HG03103 (cell line): Measurements from ENCODE around the gene ARHGEF10L.

Experiments
- ATAC-seq: cut with Tn5 transposase; IDR thresholded peaks from one replicate; pipeline ENCODE4 v1.9.1; 2021; ENCODE audit warnings: low read depth; ENCODE audit not compliant: unreplicated experiment

The ARHGEF10L gene

DNA sequence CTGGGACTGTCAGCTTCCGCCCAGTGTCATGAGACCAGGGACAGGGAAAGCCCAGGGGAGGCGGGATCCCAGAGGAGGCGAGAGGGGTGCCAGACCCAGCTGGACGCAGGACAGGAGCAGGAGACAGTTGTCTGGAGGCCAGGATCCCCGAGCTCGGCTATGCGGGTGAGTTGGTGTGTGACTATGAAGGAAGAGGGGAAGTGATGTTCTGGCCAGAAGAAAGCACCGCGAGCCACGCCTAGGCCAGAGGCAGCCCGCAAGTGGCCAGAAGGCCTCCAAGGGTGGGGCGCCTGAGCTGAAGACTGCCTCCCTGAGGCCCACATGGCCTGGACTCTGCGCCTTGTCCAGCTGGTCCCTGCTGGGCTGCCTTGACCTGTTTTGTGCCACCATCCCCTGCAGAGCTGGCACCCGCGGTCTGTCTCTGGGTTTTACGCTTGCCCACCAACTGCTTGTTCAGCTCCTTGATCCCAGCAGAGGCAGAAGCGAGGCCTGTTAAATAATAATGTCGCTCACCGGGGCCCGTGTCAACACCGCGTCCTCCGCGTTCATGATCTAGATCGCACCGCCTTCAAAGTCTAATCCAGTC is 130.5 kb downstream of the ARHGEF10L start:
- ATAC-seq: no peak

DNA sequence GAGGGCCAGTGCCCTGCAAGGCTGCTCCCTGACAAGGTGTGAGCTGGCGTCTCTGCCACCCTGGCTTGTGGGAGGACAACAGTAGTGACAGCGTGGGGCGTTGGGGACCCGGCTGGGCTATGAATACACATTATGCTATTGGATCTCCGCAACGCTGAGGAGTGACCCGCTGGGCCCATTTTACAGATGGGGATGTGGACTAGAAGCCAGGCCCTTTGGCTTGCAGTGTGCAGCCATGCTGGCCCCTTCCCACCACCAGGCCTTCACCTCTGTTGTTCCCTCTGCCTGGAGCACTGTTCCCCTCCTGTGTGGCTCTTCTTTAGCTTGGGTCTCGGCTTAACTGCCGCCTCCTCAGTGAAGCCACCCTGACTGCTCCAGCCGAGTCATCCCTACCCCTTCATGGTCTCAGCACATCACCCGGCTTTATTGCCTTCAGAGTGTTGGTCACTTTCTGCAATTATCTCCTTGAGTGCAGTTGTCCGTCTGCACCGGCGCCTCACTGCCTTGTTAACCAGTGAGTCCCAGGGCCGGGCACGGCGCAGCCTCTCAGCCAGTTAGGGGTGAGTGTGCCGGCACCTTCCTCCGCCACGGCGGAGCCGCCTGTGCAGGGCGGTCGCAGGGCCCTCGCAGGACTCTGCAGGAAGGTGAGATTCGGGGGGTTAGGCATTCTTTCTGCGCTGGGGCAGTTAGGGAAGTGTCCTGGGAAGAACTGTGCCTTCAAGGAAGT is 131.3 kb downstream of the ARHGEF10L start:
- ATAC-seq: no peak

DNA sequence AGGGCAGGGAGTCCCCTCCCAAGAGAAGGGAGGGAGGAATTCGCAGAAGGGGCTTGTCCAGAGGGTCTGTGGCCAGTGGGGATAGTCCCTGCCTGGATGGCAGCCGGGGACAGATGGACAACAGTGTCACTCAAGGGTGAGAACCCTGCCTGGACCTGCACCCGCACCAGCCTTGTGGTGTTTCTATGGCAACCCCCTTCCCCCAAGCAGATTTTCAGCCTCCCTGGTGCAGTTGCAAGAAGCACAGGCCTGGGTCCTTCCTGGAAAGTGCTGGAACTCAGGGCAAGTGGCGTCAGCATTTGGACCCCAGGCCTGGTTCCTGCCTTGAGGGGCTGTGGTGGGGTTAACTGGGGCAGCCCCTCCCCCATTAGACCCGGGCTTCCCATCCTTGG is 131.8 kb downstream of the ARHGEF10L start:
- ATAC-seq: no peak

DNA sequence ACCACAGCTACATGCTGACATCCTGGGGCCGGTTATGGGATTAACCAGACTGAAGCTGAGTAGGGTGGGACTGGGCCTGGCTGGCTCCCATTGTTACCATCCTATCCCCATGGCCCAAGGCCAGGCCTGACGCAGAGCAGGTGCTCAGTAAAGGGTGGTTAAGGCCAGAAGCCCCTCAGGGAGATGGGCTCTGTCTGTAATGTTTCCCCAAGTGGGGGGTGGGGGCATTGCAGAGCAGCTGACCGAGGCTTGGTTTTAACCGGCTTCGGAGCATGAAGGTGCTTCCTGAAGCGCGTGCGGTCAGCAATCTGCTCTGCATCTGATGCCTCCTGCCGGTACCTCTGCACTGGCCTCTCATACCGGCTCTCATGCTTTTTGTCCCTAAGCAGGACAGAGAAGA is 132.2 kb downstream of the ARHGEF10L start:
- ATAC-seq: no peak

DNA sequence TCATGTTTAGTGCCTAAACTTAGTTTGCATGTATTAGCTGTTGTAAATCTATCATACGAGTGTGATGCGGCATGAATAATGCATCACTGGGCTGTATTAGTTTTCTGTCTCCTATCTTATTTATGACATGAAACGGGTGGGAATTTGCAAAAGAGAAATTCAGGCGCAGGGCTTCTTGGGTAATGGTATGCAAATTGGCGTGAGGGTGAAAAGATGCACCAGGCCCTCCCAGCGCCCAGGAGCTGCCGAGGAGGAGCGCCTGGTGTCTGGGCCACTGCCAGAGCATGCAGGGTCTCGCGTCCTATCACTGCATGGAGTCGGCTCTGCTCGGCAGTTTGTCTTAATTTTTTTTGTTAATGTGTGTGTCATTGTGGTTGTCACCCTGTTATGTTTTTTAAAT is 132.7 kb downstream of the ARHGEF10L start:
- ATAC-seq: no peak

DNA sequence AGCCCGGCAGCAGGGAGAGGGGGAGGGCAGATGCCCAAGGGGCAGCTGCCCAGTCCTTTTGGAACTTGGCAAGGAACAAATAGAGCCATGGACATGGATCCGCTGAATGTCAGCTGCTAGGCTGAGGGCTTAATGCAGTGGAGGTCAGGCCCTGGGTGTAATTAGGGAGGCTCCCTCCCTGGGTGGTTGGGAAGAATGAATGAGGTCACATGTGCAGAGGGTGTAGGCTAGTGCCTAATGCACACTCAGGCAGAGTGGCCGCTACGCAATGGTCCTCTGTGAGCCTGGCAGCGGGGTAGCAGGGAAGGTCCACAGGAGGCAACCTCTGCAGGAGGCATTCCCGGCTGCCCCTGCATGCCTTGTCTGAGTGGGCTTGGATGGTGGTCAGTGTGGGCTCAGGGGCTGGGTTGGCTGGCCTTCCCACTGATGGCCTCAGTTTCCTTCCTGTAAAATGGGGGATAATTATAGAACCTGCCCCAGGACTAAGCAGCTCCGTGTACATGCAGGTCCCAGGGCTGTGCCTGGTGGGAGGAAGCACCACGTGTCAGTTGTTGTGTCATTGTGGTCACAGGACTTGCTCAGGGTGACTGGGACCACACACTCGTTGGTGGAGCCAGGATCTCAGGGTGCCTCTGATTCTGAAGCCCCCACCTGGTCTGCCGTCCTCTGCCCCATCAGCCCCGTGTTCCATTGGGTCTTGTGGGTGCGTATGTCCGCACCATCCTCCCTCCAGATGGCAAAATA is 134.0 kb downstream of the ARHGEF10L start:
- ATAC-seq: no peak

DNA sequence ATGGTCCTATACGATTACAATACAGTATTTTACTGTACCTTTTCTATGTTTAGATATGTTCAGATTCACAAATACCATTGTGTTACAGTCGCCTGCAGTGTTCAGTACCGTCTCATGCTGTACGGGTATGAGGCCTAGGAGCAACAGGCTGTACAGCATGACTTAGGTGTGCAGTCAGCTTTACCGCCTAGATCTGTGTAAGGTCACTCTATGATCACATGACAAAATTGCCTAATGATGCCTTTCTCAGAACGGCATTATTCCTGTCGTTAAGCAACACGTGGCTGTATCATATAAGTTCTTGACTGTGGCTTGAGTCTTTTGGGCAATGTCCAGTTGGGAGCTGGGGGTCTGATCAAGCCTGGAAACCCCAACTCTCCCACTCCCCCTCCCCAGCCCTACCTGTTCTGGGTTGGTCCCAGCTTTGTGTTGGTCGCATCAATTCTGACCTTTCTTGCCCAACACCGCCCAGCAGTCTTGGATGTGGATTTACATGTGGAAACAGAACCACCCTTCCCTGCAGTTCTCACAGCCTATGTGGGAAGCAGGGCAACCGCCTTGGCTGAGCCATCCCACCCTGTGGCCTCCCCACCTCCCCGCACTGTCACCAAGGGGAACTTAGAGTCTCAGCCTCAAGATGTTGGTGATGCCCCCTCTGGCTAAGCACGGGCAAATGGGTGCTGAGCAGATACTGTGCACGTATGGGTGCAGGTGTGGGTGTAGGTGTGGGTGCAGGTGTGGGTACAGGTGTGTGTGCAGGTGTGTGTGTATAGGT is 135.4 kb downstream of the ARHGEF10L start:
- no peak for ATAC-seq

DNA sequence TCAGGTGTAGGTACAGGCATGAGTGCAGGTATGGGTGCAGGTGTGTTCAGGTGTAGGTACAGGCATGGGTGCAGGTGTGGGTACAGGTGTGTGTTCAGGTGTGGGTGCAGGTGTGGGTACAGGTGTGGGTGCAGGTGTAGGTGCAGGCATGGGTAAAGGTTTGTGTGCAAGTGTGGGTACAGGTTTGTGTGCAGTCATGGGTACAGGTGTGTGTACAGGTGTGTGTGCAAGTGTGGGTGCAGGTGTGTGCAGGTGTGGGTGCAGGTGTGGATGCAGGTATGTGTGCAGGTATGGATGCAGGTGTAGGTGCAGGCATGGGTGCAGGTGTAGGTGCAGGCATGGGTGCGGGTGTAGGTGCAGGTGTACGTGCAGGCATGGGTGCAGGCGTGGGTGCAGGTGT is 136.2 kb downstream of the ARHGEF10L start:
- ATAC-seq: no peak

DNA sequence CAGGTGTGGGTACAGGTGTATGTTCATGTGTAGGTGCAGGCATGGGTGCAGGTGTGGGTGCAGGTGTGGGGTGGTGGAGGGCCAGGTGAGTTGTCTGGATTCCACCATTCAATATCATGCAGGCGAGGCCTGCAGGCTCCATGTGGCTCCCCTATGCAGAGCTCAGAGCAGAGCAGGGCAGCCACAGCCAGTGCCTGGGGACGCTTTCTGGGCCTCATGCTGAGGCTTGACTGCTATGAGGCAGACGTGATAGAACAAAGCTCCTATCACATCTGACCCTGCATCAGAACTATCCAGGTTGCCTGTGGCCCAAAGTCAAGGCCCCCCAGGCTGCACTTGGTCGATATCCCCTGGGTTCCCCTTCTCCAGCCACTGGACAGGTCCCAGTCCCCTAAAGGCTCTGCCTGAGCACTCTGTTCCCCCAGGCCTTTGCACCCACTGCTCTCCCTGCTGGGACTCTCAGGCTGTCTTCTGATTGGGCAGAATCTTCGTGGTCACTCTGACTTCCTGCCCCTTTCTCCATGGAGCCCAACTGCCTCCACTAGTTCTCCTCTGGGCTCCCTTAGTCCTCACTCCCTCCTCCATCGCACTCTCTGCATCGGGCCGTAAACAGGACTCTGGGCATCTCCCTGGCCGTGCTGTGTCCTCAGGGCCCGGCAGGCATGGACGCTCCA is 137.0 kb downstream of the ARHGEF10L start:
- ATAC-seq: no peak

DNA sequence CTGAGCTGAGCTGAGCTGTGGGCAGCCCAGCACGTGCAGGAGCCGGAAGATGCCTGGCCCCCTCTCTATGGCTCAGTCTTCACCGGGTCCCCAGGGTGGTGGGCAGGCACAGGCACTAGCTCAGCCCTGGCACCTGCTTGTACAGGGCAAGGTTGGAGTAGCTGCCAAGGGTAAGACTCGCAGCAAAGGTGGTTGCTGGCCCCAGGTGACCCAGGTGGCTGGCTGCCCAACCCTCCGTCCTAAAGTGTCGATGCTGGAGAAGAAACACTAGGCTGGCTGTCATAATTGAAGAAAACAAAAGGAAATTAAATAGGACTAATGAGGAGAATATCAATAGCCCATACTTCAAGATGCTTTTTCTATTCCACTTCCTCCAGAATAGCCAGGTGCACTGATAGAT is 138.5 kb downstream of the ARHGEF10L start:
- ATAC-seq: no peak

DNA sequence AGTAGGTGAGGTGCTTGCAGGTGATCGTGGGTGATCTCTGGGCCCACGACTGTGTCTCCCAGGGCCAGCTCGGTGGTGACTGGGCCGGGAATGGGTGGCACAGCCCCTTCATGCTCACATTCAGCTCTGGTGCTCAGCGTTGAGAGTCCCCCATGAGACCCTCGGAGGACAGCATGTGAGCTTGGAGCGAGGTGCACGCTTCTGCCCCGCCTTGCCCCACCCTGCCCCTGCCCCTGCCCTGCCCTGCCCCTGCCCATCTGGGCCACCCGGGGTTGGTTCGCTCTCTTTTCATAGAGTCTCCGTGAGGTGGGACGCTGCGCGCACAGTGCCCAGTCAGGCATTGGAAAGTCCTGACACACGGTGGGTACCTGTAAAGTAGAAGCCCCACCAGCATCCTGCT is 140.4 kb downstream of the ARHGEF10L start:
- ATAC-seq: no peak

DNA sequence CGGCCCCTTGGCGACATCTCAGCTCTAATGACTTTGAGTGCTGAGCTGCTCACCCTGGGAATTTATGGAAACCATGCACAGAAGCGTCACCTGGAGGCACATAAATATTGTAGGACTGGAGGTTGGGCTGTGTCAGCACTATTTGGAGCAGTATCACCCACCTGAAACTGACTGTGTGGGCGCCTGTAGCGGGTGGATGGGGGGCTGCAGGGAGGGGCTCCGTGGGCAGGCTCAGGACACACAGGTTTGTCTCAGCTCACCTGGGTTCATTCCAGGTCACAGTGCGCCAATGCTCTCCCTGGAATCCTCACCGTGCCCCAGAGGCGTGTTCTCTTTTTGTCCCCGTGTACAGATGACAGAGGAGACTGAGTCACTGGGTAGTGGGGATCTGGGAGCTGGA is 140.8 kb downstream of the ARHGEF10L start:
- ATAC-seq: no peak

DNA sequence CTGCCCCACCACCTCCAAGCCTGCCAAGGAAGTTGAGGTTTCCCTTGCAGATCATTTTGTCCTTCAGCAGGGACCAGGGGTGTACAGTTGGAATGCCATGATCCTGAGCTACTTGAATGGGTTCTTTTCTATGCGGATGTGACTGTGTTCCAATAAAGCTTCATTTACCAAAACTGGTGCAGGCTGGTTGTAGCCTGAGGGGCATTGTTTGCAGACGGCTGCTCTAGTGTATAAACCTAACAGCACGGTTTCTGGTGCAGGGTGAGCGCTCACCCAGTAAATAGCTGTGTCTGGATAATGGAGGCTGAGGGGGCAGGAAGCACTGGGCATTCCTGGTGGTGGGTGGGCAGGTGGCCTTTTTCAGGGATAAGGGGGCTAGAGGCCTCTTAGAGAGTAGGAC is 142.9 kb downstream of the ARHGEF10L start:
- ATAC-seq: no peak

DNA sequence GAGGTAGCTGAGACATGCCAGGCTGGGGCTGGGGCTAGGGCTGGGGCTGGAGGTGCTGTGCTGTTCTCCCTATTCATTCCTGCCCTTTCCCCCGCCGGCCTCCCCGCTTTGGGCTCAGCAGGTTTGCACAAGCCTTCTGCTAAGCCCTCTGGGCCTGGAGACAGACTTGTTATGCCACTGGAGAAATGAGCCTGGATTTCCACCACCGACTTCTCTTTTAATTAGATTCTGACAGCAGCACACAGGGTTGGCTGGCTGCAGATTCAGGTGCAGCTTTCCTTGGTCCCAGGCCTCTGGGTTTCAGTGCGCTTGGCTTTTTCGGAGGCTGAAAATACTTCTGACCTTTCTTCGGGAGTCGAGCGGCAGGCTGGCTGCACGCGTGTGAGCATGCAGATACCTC is 144.1 kb downstream of the ARHGEF10L start:
- ATAC-seq: no peak

DNA sequence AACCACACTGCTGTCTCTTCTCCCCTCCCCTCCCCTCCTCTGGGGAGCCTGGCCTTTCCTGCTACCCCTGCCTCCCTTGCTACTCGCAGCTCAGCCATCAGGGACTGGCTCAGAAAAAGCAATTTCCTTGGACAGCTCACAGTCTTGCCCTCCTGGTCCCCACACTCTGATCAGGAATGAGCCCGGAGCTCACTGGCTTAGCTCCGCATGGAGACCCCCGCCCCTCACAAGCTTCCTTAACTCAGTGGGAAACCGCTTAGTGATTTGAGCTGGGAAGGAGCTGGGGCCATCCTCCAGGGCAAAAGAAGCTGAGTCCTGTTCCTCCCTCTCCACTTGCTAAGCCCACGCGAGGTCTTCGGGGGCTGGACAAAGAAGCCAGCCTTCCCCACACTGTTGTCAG is 145.3 kb downstream of the ARHGEF10L start:
- no peak for ATAC-seq

DNA sequence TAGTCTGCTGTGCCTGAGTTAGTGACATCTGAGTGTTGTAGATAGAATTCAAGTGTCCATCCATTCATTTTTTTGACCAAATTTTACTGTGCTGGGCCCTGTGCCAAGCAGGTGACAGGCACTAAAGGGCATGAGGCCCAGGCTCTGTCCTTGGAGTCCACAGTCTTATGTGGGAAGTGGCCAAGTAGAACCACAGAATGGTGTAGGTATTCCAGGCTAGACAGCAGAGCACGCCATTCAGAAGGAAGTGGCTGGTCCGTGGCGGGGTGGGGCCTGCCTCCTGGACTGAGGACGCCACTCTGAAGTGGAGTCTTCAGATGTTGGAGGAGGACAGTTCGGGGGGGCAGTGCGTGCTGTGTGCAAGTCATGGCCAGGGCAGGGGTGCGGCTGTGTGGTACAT is 146.8 kb downstream of the ARHGEF10L start:
- no peak for ATAC-seq

DNA sequence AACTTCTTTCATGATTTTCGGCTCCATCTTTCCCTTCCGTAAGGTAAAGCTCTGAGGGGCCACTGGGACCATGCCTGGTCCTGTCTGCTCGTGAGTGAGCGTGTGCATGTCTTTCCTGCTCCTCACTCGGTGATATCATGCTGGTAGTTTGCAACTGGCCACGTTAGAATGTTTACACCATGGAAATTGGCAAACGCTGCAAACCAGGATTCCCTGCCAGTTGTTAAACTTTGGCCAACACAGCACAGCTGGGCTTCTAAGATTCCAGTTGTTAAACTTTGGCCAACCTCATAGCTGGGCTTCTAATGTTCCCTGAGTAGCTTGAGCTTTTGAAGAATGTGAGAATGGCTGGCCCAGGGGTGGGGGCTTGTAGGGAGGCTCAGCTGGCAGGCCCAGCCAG is 147.6 kb downstream of the ARHGEF10L start:
- no peak for ATAC-seq

DNA sequence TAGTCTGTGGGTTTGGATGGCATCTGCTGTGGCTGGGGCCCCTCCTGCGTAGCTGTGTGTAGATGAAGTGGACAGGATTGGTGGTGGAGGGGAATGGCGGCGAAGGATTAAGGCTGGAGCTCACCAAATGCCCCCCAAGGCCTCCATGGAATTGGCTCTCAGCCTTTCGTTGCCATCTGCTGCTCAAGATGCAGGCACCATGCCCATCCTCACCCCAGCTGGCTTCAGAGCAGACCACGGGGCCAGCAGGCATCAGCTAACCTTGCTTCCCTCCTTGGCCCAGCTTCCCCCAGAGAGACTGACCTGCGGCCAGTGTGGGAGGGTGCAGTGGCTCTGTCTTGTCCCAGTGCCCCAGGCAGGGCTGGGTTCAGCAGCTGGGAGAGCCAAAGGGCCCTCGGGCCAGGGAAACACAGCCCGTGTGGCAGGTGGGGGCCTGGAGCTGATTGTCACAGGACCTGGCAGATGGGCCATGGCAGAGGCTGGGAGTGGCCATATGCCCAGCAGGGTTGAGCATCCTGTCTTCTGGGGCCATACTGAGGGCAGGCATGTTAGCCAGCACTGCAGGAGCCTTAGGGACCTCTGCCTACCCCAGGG is 148.8 kb downstream of the ARHGEF10L start:
- ATAC-seq: no peak

DNA sequence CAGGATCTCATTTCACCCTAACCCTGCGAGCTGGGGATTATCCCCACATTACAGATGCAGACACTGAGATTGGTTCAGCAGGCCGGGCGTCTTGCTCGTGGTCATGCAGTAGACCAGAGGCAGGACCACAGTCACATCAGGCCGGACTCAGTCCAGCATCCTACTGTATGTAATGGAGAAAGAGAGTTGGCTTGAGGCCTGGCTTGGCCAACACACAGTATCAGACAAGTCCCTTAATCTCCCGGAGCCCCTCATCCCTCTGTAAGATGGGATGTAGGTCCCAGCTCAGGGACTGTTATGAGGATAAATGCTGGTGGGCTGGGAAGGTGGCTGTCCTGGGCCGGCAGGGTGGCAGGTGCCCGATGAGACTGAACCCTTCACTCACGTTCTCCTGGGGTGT is 149.5 kb downstream of the ARHGEF10L start:
- ATAC-seq: no peak

DNA sequence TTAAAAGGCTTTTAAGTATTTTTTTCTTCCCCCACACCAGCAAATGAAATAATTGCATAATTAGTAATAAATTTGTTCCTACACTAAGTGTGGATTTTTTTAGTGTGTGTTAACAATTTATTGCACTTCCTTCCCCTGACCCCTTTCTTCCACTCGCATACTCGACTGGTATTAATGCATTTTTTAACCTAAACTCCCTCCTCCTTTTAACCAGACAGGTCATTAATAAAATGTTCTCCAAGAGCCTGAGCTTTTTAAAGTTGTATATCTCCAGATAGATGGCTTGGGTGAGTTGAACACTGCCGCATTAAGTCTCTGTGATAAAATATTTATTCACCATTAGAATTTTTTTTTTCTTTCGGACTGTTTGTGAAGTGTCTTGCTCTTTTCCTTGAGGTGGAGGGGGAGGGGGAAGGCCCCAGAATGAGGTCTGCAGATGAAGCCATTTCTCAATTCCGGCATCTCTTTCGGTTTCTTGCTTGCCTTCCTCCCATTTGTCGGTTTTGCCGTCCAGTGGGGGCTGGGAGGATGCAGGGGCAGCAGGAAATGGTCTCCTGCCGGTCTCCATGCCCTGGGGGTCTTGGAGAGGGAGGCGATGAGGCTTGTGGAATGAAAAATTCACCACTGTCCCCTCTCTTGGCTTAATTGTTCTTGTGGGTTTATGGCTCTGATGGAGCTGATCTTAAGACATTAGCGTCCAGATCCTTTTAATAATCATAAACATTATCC is 151.6 kb downstream of the ARHGEF10L start:
- no peak for ATAC-seq
